ENCODE results near the gene CLSTN2.

CLSTN2 gene

GRCh38 chr3:139935016-139935865 lies at the start of gene CLSTN2:
Gene CLSTN2, plus strand, starts transcription at chr3:139935185.
- DNase-seq, result no peak

GRCh38 chr3:139887431-139887830 lies 47.6 kb upstream of the CLSTN2 start:
- no peak for DNase-seq

GRCh38 chr3:139888561-139889140 lies 46.3 kb upstream of the CLSTN2 start:
- DNase-seq, result no peak

- no peak for DNase-seq
These were observed 41.6 kb upstream of the CLSTN2 start for GRCh38 chr3:139893267-139893962.

- no peak for DNase-seq
These were observed 40.9 kb upstream of the CLSTN2 start for GRCh38 chr3:139893963-139894642.

- no peak for DNase-seq
These were observed 40.4 kb upstream of the CLSTN2 start for GRCh38 chr3:139894643-139894989.

GRCh38 chr3:139897759-139898158 lies 37.2 kb upstream of the CLSTN2 start:
- no peak for DNase-seq

- DNase-seq, result no peak
These were observed 28.6 kb upstream of the CLSTN2 start for GRCh38 chr3:139906418-139906817.

- DNase-seq, result no peak
These were observed 25.2 kb upstream of the CLSTN2 start for GRCh38 chr3:139909811-139910210.

GRCh38 chr3:139916271-139916670 lies 18.7 kb upstream of the CLSTN2 start:
- DNase-seq, result no peak

GRCh38 chr3:139917226-139917785 lies 17.7 kb upstream of the CLSTN2 start:
- DNase-seq, result no peak

- no peak for DNase-seq
These were observed 6.1 kb upstream of the CLSTN2 start for GRCh38 chr3:139928708-139929505.

GRCh38 chr3:139930211-139930610 lies 4.8 kb upstream of the CLSTN2 start:
- no peak for DNase-seq

GRCh38 chr3:139933766-139934165 lies 1.2 kb upstream of the CLSTN2 start:
- DNase-seq, result no peak

GRCh38 chr3:139934613-139935015 lies 371 bp upstream of the CLSTN2 start:
- DNase-seq, result no peak

- DNase-seq, result no peak
These were observed 1.2 kb downstream of the CLSTN2 start for GRCh38 chr3:139935866-139936817.

- no peak for DNase-seq
These were observed 2.8 kb downstream of the CLSTN2 start for GRCh38 chr3:139937674-139938279.

- no peak for DNase-seq
These were observed 4.8 kb downstream of the CLSTN2 start for GRCh38 chr3:139939681-139940190.

GRCh38 chr3:139940622-139941021 lies 5.6 kb downstream of the CLSTN2 start:
- no peak for DNase-seq

- no peak for DNase-seq
These were observed 6.6 kb downstream of the CLSTN2 start for GRCh38 chr3:139941580-139941979.

Measured in activated effector memory CD4-positive, alpha-beta T cell treated with Interleukin-2 at 50 U/mL for 16 hours (primary cell).